CD4-positive, alpha-beta T cell treated with Interleukin-2 at 100 ng/mL for 4 hours (primary cell): Measurements from ENCODE around the gene RHOT2.
"Not testable (repeated sequence)": the region's sequence is repeated elsewhere in the genome, so short reads cannot be mapped to it uniquely, and the experiment has no call there.

Source experiments
- DNase-seq: peaks from one replicate; pipeline ENCODE4 v3.0.0-alpha.2; 2020; ENCODE audit warnings: low spot score

Gene RHOT2

DNA sequence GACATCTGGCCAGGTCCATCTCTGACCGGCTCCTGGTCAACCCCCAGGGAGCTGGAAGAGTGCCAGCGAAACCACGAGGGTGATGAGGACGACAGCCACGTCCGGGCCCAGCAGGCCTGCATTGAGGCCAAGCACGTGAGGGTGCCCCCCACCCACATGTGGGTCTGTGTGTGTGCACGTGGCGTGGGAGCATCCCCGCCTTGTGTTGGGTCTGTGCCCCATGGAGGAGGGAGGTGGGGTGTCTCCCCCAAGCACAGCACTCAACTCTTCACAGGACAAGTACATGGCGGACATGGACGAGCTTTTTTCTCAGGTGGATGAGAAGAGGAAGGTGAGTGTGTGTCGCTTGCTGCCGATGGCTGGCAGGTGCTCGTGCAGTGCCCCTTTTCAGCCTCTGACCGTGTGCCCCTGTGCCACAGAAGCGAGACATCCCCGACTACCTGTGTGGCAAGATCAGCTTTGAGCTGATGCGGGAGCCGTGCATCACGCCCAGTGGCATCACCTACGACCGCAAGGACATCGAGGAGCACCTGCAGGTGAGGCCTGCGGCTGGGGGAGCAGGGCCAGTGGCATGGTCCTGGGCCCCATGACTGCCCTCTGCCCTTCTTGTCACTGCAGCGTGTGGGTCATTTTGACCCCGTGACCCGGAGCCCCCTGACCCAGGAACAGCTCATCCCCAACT is 14.0 kb downstream of the RHOT2 start:
- DNase-seq = no peak

- no peak for DNase-seq
Measured at GRCh38 chr16:682493-683395, 14.8 kb downstream of the RHOT2 start.

- DNase-seq = no peak
Measured at GRCh38 chr16:683396-684070, 15.6 kb downstream of the RHOT2 start.

DNA sequence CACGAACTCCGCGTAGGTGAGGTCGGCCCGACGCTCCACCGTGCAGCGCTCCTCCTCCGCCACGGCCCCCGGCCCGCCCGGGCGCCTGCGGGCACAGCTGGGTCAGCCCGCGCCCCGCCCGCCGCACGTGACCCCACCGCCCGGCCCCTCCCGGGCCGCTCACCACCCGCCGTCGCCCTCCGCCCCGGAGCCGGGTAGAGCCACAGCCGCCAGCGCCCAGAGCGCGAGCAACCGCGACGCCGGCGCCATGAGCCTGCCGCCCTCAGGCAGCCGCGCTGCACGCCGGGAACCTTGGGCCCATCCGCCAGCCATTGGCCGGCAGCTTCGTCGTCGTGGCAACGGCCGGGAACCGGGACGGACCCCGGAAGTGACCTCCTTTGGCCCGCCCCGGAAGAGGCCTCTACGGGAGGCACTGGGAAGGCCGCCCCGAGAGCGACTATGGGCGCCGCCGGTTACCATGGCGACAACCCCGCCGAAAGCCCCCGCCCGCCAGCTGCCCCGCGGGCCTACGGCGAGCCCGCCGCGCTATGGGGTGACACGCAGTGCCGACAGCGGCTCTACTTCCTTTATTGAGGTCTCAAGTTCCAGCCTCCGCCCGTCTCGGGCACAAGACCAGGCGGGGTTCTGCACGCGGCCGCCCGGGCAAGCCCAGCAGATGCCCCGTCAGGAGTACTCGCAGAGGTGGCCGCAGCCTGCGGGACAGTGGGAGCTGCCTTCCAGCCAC is 16.3 kb downstream of the RHOT2 start, which contains the start of gene JMJD8:
Gene JMJD8 (minus strand): TSS at position 264 of the 724 bp plus-strand sequence. CDS start 15 bp downstream, at position 249.
- DNase-seq = peak; percentile 97

DNA sequence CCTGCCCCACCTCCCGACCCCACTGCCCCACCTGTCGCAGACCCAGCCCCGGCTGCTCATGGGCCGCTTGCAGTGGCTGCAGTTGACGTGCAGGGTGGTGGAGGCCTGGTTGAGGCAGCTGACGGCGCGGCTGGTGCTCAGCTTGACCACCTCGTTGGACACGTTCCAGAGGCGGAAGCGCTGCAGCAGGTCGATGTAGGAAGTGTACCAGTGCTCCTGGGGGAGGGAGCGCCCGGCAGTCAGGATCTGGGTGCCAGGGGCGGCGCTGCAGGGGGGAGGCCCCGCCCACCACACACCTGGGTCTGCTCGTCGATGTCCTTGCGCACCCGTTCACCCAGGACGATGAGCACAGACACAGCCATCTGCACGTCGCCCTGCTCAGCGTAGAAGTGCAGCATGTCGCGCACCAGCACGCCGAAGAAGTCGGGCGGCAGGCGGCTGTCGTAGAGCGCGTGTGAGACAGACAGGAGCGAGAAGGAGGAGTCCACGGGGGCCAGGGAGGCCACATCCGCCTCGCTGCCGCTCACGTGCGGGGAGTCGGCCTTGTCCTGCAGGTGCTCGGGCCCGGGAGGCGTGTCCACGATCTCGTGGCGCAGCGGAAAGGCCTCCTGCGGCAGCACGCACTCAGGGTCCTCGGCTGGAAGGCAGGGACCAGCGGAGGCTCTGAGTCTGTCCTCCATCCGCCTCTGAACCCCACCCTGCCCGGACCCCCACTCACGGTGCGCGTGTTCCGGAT is 17.2 kb downstream of the RHOT2 start:
- no peak for DNase-seq

DNA sequence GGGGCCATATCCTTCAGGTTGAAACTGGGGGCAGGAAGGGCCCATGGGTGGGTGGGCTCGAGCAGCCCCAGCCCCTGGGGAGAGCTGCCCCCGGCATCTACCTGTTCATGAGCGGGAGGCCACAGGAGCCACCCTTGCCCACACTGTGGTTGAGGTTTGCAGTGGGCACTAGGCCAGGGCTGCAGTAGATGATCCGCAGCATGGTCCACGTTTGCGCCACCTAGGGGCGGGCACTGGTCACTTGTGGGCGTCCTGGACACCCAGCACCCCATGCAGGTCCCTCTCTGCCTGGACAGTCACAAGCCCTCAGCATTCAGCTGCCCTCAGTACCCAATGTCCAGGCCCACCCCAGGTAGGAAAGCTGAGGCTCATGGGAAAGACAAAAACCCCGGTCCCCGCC is 18.0 kb downstream of the RHOT2 start:
- DNase-seq = no peak

DNA sequence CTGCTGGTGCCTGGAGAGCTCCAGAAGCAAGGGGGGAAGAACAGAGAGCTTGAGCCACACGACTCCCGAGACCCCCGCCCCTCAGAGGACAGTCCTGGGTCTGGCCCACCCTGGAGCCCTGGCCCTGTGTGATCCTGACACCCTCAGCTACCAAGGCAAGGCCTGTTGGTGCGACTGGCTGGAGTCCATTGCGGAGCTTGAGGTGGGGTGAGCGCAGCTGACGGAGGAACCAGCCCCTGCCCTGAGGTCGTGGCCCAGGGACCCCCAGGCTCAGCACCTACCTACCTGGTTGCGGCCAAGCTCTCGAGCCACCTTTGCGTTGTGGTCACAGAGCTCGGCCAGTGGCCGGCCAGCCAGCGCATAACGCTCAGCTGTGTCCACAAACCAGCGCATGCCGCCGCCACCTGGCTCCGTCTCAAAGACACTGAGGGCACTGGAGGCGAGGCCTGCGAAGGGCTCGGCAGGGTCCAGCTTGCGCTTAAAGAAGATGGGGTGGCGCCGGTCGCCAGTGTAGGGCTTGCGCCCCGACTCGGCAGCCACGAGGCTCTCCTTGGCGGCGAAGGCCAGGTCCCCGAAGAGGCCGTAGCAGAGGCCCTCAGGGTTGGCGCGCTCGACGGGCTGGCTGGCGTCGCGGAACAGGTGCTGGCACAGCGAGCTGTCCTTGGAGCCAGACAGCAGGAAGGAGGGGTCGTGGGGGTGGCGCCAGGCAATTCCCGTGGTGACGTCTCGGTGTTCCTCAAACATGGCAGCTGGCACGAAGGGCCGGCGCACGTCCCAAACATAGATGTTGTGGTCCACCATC is 18.7 kb downstream of the RHOT2 start:
- DNase-seq = no peak

DNA sequence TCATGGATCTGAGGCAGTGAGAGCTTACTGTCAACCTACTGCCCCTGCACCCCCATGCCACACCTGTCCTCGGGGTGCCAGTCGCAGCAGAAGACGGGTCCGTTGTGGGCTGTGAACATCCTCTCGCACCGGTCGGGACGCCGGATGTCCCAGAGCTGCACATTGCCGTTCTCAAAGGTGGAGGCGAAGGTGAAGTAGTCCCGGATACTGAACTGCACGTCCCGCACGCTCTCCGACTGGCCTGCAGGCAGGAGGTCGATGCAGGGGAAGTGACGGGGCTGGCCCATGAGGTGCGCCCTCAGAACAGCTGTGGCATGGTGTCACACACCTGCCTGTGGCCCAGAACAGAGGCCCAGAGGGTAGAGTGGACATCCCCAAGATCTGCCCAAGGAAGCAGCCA is 19.6 kb downstream of the RHOT2 start:
- DNase-seq = no peak

- DNase-seq = no peak
Measured at GRCh38 chr16:689175-689897, 21.4 kb downstream of the RHOT2 start.

GRCh38 chr16:691242-691641 is 23.3 kb downstream of the RHOT2 start:
- DNase-seq = not testable (repeated sequence)

DNA sequence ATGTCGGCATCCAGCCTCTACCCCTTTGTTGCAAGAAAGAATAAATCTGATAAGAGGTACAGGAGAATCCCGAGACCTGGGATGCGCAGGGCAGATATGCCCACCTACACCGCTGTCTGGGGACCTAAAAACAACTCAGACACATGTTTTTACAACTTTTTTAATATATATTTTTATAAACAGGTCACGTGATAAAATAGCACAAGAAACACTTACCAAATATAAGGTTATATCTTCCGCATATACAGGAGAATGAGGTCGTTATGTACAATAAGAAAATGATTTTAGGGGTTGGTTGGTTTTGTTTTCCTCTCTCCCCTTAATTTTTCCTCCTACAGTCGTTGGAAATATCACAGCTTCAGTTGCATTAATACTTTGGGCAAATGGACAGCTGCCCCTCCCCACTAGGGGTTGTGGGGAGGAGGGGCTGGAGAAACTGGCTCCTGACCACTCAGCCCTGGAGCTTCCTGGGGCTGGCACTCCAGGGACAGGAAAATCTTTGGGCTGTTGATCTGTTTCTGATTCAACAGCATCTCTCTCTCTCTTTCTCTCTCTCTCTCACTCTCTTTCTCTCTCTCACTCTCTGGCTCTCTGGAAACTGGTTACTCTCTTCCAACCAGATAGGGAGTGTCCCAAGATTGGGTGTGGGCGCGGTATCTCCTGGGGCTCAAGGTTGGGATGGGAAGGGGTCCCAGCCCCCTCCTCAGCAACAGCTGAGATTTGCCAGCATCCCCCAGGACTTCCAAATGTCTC is 24.6 kb downstream of the RHOT2 start:
- no peak for DNase-seq

- DNase-seq = no peak
Measured at GRCh38 chr16:693364-693763, 25.4 kb downstream of the RHOT2 start.

- DNase-seq = no peak
Measured at GRCh38 chr16:693766-694165, 25.8 kb downstream of the RHOT2 start.

GRCh38 chr16:694187-694862 is 26.4 kb downstream of the RHOT2 start:
- no peak for DNase-seq

DNA sequence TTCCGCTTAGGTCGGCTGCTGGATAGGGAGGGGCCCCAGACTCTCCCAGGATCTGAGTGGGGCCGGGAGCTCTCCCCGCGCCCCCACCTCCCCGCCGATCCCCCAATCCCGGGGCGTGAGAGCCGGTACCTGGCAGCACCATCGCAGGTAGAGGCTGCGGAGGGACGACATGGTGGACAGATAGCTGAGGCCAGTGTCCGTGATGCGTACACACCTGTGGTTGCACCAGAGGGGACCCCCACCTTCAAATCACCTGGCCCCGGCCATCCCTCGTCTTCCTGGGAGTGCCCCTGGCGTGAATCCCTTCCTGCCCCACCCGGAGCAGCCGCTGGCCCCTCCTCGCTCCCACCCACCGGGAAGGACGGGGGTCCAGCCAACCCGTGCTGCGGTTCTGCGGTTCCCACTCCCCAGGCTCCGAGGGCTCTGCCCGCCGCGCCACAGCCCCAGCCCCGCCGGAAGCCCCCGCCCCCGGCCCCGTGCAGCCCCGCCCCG is 27.0 kb downstream of the RHOT2 start:
- no peak for DNase-seq

DNA sequence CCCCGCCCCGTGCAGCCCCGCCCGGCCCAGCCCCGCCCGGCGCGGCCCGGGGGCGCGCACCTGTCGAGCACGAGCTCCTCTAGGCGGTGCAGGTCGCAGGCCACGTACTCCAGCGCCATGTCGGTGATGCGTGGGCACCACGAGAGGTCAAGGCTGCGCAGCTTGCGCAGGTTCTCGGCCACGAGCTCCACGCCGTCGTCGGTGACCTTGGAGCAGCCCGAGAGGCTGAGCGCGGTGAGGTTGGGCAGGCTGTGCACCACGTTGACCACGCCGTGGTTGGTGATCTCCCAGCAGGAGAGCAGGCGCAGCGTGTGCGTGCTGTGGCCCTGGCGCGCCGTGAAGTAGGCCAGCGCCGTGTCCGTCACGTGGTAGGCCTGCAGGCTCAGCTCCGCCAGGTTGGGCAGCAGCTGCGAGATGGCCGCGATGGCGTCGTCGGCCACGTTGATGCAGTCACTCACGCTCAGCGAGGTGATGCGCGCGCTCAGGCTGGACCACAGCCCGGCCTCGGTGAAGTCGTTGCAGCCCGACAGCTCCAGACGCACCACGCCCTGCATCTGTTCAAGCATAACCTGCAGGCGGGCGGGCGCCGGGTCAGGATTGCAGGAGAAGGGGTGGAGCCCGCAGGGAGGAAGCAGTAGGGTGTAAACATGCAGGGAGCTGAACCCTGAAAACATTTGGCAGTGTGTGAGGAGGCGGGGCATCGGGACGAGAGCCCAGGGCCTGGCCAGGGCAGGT is 27.6 kb downstream of the RHOT2 start:
- DNase-seq = peak; percentile 69

DNA sequence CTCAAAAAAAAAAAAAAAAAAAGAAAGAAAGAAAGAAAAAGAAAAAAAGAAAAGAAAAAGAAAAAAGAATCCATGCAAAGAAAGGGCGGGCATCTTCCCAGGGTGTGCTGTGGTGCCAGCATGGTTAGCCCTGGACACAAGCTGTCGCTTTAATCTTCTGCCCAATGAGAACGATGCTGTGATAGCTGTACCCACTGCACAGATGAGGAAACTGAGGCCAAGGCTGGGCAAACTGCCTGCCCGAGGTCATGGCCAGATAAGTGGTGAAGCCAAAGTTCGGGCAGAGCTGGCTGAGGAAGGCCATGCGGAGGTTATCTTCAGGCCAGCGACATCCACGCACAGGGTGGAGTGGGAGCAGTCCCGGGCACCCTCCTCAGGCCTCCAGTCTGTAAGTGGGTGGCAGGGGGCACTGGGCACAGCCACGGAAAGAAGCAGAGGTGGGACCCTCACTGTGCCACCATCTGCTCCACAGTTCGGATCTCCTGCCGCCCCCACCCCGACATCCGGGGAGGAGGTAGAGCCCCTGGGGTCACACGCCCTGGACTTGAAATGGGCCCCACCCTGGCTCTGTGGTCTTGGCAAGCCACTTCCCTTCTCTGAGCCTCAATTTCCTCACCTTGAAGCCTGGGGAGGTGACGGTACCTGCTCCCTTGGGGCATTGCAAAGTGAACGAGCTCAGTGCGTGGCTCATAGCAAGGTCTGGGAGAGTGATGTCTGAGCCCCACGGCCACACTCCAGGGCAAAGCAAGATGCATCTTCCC is 31.2 kb downstream of the RHOT2 start:
- DNase-seq = no peak
